Fibroblast of the aortic adventitia (primary cell): ENCODE measurements around the gene HOXD1. TPM values are rescaled to one million over a fixed set of nuclear protein-coding genes. Genes with fewer than 3 reads are reported as not detected.

ENCODE experiments used
- DNase-seq: peaks from one replicate; pipeline ENCODE4 v3.0.0-alpha.2; 2010; ENCODE audit warnings: low read depth
- H3K4me3 ChIP-seq: 2 replicates; pipeline ENCODE4 v1.5.1; 2011; ENCODE audit warnings: low read depth, mild to moderate bottlenecking, control low read depth, low read length, moderate library complexity
- total RNA-seq: library from RNA; depleted of rRNA; stranded (reverse); fragments of >200 nt; gene quantifications from 2 replicates; pipeline ENCODE4 v1.2.3, GENCODE V29; 2012; ENCODE audit warnings: low replicate concordance
- TF ChIP-seq, protein P1 (sequence below): IDR thresholded peaks from 2 replicates; pipeline ENCODE4 v1.5.1; 2011; ENCODE audit warnings: mild to moderate bottlenecking, low read length, control low read depth, inconsistent platforms; ENCODE audit not compliant: insufficient read depth

The HOXD1 gene
- total RNA-seq, 1 donor: not detected

DNA sequence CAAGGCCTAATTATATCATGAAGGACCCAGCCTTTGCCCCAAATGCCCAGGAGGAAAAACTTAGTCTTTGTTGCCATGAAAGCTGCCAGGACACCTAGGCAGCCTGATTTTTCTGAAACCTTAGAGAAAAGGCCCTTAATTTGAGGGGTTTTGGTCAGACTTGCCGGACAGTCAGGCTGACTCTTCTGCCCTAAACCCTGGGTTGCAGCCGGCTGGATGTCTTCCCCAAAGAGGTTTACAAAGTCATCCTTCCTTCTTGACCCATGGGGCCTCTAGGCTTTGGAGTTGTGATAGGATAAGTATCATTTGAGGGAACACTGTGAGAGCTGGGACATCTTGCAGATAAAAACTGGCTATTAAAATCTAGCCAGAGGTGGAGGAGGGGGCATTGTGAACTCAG is 2.4 kb upstream of the HOXD1 start:
- no peak overlapping the region for H3K4me3 ChIP-seq
- TF ChIP-seq, protein P1, sequence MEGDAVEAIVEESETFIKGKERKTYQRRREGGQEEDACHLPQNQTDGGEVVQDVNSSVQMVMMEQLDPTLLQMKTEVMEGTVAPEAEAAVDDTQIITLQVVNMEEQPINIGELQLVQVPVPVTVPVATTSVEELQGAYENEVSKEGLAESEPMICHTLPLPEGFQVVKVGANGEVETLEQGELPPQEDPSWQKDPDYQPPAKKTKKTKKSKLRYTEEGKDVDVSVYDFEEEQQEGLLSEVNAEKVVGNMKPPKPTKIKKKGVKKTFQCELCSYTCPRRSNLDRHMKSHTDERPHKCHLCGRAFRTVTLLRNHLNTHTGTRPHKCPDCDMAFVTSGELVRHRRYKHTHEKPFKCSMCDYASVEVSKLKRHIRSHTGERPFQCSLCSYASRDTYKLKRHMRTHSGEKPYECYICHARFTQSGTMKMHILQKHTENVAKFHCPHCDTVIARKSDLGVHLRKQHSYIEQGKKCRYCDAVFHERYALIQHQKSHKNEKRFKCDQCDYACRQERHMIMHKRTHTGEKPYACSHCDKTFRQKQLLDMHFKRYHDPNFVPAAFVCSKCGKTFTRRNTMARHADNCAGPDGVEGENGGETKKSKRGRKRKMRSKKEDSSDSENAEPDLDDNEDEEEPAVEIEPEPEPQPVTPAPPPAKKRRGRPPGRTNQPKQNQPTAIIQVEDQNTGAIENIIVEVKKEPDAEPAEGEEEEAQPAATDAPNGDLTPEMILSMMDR: no peak
- no peak for DNase-seq

DNA sequence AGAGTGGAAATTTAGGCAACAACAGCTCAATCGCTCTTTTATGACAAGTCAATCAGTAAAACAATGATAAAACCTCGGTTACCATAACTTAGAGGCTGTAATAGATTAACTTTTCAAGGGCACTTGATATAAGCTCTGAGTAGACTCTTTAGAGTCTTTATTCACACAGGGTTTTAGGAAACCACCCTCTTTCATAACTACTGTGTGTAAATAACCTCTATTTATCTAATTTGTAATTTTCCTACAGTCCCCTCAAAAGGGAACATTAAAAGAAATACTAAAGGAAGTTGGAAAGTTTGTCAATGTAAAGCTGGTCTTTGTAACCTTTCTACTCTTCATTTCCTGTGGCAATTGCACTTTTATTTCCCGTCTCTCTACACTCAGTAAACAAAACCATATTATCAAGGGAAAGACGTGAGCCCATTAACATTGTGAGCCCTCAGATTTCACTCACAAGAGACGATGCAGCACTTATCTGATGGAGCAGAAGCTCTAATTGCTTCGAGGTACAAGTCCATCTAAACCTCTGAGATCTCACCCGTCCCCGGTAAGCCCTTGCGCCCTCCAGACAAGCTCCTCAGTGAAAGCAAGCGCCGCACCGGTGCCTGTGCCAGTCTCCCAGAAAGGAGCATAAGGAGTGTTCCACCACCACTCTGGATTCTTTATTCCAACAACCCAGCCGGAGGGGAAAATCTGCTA is 1.1 kb upstream of the HOXD1 start:
- H3K4me3 ChIP-seq: peak overlapping the region; percentile 57
- no peak for DNase-seq
- TF ChIP-seq, protein P1: no peak

DNA sequence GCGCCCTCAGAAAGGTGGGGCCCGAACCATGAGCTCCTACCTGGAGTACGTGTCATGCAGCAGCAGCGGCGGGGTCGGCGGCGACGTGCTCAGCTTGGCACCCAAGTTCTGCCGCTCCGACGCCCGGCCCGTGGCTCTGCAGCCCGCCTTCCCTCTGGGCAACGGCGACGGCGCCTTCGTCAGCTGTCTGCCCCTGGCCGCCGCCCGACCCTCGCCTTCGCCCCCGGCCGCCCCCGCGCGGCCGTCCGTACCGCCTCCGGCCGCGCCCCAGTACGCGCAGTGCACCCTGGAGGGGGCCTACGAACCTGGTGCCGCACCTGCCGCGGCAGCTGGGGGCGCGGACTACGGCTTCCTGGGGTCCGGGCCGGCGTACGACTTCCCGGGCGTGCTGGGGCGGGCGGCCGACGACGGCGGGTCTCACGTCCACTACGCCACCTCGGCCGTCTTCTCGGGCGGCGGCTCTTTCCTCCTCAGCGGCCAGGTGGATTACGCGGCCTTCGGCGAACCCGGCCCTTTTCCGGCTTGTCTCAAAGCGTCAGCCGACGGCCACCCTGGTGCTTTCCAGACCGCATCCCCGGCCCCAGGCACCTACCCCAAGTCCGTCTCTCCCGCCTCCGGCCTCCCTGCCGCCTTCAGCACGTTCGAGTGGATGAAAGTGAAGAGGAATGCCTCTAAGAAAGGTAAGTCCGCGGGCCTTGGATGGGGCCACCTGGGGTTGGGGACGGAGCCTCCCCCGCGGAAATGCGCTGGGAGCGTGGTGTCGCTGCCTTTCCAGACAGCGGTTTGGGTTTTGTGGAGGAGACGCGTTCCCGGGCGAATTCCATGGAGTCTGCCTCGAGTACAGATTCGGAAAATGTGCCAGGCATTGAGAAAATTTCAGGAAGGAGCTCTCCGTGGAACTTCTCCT is 559 bp downstream of the HOXD1 start:
- no peak for DNase-seq
- TF ChIP-seq, protein P1: no peak
- peak overlapping the region; percentile 42 for H3K4me3 ChIP-seq

DNA sequence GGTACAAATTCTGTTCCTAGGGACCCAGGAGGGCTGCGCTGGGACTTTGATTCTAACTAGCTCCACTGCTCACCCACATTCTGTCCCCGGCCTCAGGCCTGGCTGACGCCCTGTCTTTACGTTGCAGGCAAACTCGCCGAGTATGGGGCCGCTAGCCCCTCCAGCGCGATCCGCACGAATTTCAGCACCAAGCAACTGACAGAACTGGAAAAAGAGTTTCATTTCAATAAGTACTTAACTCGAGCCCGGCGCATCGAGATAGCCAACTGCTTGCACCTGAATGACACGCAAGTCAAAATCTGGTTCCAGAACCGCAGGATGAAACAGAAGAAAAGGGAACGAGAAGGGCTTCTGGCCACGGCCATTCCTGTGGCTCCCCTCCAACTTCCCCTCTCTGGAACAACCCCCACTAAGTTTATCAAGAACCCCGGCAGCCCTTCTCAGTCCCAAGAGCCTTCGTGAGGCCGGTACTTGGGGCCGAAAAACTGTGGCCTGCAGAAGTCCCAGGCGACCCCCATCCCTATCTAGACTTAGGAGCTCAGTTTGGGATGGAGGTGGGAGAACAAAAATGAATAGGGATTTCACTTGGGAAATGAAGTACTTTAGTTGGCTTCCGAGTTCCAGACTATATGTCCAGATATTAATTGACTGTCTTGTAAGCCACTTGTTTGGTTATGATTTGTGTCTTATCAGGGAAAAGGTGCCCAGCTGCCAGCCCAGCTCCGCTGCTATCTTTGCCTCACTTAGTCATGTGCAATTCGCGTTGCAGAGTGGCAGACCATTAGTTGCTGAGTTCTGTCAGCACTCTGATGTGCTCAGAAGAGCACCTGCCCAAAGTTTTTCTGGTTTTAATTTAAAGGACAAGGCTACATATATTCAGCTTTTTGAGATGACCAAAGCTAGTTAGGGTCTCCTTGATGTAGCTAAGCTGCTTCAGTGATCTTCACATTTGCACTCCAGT is 1.5 kb downstream of the HOXD1 start:
- TF ChIP-seq, protein P1: no peak
- DNase-seq: no peak
- H3K4me3 ChIP-seq: no peak overlapping the region

DNA sequence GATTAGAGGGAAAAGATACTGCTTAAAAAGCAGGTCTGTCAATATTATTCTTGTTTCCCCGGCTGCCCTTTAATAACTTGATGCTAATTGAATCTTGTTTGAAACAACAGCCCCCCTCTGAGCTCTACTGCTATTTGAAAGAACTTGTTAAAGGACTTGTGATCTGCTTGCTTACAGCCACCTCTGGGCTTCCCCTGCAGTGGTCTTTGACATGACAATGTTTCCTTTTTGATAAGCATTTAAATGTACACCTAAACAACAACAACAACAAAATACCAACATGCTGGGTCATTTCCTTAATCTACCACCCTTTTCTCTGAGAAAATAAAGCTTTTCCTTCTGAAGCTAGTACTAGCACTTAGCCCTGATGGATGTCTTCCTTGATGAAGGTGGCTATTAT is 3.9 kb downstream of the HOXD1 start:
- TF ChIP-seq, protein P1: no peak
- H3K4me3 ChIP-seq: no peak overlapping the region
- no peak for DNase-seq

DNA sequence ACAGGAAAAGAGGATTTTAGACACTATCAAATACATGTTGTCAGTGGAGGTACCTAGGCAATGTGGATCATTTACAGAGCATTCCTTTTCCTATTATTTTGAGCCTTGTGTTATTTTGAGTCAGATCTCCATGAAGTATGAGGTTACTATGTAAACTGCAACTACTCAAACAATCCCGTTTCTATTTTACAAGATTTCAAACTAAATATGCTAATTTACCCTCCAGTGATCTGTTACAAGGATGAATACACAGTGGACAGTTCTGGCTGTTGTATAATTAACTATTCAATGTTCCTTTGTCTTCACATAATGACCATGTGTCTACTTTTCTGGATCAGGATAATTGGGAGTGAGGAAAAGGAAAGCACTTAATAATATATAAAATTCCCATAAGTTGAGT is 4.6 kb downstream of the HOXD1 start:
- TF ChIP-seq, protein P1: no peak
- no peak for DNase-seq
- H3K4me3 ChIP-seq: no peak overlapping the region
